Frontal cortex (tissue), 4 donors: Measurements from ENCODE around the gene JUND. TPM values are rescaled to one million over a fixed set of nuclear protein-coding genes. Genes with fewer than 3 reads are reported as not detected.

ENCODE experiments used
- DNase-seq, 2 donors: peaks; one replicate each; pipeline ENCODE4 v3.0.0; 2012; ENCODE audit warnings: low spot score in 2 of 2
- FAIRE-seq: peaks from 2 replicates; lab custom pipeline; 2012; peaks lifted over from hg19 to GRCh38; lab: Jason Lieb, UNC
- total RNA-seq: library from RNA; depleted of rRNA; stranded (reverse); fragments of >200 nt; gene quantifications from one replicate; pipeline ENCODE4 v1.2.3, GENCODE V29; 2014
- donor health status: control.
- donor health status: control.
- donor health status: control.

JUND gene
- total RNA-seq, 1 donor from 2014 or later, result 35.5 TPM

- DNase-seq (peak; percentile 80 to 89), FAIRE-seq (no peak)
Observed at GRCh38 chr19:18291590-18292461, 10.4 kb upstream of the JUND start.

- DNase-seq, result no peak
- no peak for FAIRE-seq
Observed at GRCh38 chr19:18291019-18291524, 9.7 kb upstream of the JUND start.

- FAIRE-seq (no peak), DNase-seq (no peak)
Observed at GRCh38 chr19:18290302-18291018, 9.0 kb upstream of the JUND start.

GRCh38 chr19:18289471-18290301, 8.3 kb upstream of the JUND start:
- FAIRE-seq (no peak), DNase-seq (no peak)

GRCh38 chr19:18287836-18288772, 6.7 kb upstream of the JUND start:
- FAIRE-seq, result no peak
- DNase-seq, result no peak

GRCh38 chr19:18286973-18287635, 5.7 kb upstream of the JUND start:
- no peak for DNase-seq

GRCh38 chr19:18284712-18285360, 3.4 kb upstream of the JUND start:
- FAIRE-seq (no peak), DNase-seq (no peak)

More at GRCh38 chr19:18286973-18287635, 5.7 kb upstream of the JUND start:
- no peak for FAIRE-seq

- FAIRE-seq (no peak), DNase-seq (no peak)
Observed at GRCh38 chr19:18283338-18283737, 1.9 kb upstream of the JUND start.

GRCh38 chr19:18282788-18283141, 1.3 kb upstream of the JUND start:
- FAIRE-seq, result no peak
- DNase-seq, result no peak

GRCh38 chr19:18282021-18282787, 782 bp upstream of the JUND start:
- no peak for DNase-seq
- no peak for FAIRE-seq

GRCh38 chr19:18280247-18281081, 958 bp downstream of the JUND start:
- no peak for FAIRE-seq
- DNase-seq, result peak in 1 of 2 donors; percentile 83

- peak; percentile 37 for FAIRE-seq
- DNase-seq, result peak; percentile 92
Observed at GRCh38 chr19:18279516-18280246, 1.7 kb downstream of the JUND start.

GRCh38 chr19:18279266-18279515, 2.2 kb downstream of the JUND start:
- DNase-seq, result no peak
- no peak for FAIRE-seq

GRCh38 chr19:18278521-18279265, 2.7 kb downstream of the JUND start:
- DNase-seq (no peak), FAIRE-seq (no peak)

GRCh38 chr19:18274781-18275356, 6.6 kb downstream of the JUND start:
- FAIRE-seq, result no peak

More at GRCh38 chr19:18274781-18275356, 6.6 kb downstream of the JUND start:
- peak; percentile 66 to 82 for DNase-seq
